Measurements from ENCODE around the gene HLA-DQA1. TPM values are rescaled to one million over a fixed set of nuclear protein-coding genes. Genes with fewer than 3 reads are reported as not detected.
"Not testable (repeated sequence)": the region's sequence is repeated elsewhere in the genome, so short reads cannot be mapped to it uniquely, and the experiment has no call there.

The HLA-DQA1 gene
- polyA plus RNA-seq, 5 donors, result 4.0 to 8.7 (median 4.4) TPM

- DNase-seq, result no peak
These were observed 15.8 kb upstream of the HLA-DQA1 start for GRCh38 chr6:32621372-32621771.

- DNase-seq, result no peak
These were observed 14.4 kb upstream of the HLA-DQA1 start for GRCh38 chr6:32622545-32623401.

GRCh38 chr6:32623693-32624092, 13.5 kb upstream of the HLA-DQA1 start:
- no peak for DNase-seq

- no peak for DNase-seq
These were observed 12.6 kb upstream of the HLA-DQA1 start for GRCh38 chr6:32624565-32624964.

GRCh38 chr6:32625137-32625536, 12.1 kb upstream of the HLA-DQA1 start:
- DNase-seq, result no peak

GRCh38 chr6:32627249-32627648, 10.0 kb upstream of the HLA-DQA1 start:
- no peak for DNase-seq

GRCh38 chr6:32627831-32628230, 9.4 kb upstream of the HLA-DQA1 start:
- DNase-seq, result no peak

- DNase-seq, result not testable (repeated sequence)
These were observed 7.4 kb upstream of the HLA-DQA1 start for GRCh38 chr6:32629793-32630192.

GRCh38 chr6:32635526-32636123, 1.6 kb upstream of the HLA-DQA1 start:
- no peak for DNase-seq

- no peak for DNase-seq
These were observed 677 bp downstream of the HLA-DQA1 start for GRCh38 chr6:32637883-32638282.

GRCh38 chr6:32638532-32639219, 1.5 kb downstream of the HLA-DQA1 start:
- no peak for DNase-seq

- DNase-seq, result no peak
These were observed 2.5 kb downstream of the HLA-DQA1 start for GRCh38 chr6:32639440-32640394.

GRCh38 chr6:32641122-32641521, 3.9 kb downstream of the HLA-DQA1 start:
- no peak for DNase-seq

- DNase-seq, result not testable (repeated sequence)
These were observed 4.8 kb downstream of the HLA-DQA1 start for GRCh38 chr6:32641785-32642719.

GRCh38 chr6:32642720-32643106, 5.5 kb downstream of the HLA-DQA1 start:
- no peak for DNase-seq

GRCh38 chr6:32643904-32644303, 6.7 kb downstream of the HLA-DQA1 start:
- no peak for DNase-seq

- no peak for DNase-seq
These were observed 8.0 kb downstream of the HLA-DQA1 start for GRCh38 chr6:32645047-32645703.

- DNase-seq, result no peak
These were observed 18.1 kb downstream of the HLA-DQA1 start for GRCh38 chr6:32655203-32655710.

GRCh38 chr6:32657329-32657728, 20.1 kb downstream of the HLA-DQA1 start:
- not testable (repeated sequence) for DNase-seq

- DNase-seq, result not testable (repeated sequence)
These were observed 20.6 kb downstream of the HLA-DQA1 start for GRCh38 chr6:32657819-32658218.

Measured in right lung (tissue), 5 donors.